8988T (cell line): ENCODE measurements around the gene GNB4.

Experiments
- DNase-seq: peaks from one replicate; pipeline ENCODE4 v3.0.0; 2011

GNB4 gene

DNA sequence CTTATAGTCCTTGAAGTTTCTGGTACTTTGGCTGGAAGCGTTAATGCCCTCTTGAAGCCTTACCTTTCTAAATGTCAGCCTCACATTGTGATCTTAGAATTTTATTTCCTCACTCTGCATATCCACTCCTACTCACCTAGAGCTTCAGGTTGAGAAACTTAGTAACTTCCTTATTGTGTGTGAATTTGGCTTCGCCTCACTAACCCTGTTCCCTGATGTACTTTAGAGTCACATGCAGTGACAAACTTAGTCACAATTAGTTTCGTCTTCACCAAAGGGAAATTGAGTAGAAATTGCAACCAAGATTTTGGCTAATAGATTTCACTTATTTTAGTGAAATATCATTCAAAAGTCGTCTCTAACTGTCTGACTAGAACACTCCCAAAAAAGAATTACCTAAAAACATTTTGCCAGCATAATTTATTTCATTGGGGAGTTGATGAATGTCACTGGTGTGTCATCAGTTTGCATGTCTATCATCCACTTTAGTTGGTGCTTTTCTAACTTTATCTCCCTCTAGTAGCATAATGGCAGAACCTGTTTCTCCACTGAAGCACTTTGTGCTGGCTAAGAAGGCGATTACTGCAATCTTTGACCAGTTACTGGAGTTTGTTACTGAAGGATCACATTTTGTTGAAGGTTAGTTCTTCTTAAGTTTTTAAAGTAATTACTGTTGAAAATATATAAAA is 102.8 kb downstream of the GNB4 start:
- no peak for DNase-seq

DNA sequence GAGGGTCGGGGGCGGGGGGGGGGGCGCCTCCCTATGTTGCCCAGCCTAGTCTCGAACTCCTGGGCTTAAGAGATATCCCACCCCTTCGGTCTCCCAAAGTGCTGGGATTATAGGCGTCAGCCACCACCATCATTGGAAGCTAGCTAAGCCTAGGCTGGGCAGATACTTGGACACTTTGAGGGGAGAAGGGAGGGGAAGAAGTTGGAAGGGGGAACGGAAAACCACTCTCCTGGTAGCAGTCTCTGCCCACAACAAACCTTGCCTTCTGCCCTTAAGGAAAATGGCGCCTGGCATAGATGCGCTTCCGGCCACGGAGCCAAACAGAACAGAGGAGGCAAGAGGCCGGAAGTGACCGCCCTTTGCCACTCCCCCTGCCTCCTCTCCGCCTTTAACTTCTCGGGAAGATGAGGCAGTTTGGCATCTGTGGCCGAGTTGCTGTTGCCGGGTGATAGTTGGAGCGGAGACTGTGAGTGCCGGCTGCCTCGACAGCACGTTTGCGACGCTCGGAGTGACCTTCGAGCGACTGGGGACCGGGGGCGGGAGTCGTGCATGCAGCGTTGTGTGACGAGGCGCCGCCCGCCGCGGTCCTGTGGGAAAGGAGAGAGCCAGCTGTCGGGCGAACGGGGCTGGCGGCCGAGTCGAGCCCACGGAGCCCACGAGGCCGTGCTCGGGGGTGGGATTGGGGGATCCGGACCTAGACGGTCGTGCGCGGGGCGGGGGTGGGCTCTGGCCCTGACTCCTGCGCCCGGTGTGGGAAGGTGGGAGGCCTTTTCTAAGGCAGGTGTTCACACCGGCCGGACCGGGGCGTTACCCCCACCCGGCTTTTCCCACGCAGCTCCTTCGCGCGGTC is 103.7 kb downstream of the GNB4 start, which contains the start of gene MFN1:
Gene MFN1, plus strand, starts transcription at position 365 of the 850 bp plus-strand sequence. CDS start 1,143 bp downstream, outside the sequence.
- DNase-seq = peak; percentile 73
